ENCODE data around the gene MCOLN1. TPM values are rescaled to one million over a fixed set of nuclear protein-coding genes. Genes with fewer than 3 reads are reported as not detected.
A peak's percentile ranks its signal among the peaks of the same experiment; 100 is the strongest.

The MCOLN1 gene
- total RNA-seq, 1 experiment from 2014 or later, result 15.7 TPM

DNA sequence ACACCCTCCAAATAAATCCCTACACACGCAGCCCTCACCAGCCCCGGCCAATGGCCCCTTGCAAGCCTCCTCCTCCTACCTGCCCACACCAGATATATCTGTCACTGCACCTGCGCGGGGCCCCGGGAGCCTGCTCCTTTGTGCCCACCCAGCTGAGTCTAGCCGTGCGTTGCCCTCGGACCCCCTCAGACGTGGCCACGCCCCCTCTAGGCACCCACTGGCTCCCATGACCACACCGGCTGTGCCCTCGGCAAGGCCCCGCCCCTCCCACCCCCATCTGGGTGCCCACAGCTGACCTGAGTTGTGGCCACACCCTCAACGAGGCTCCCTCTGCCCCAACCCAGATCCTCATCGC, 6.8 kb downstream of the MCOLN1 start:
- Histone ChIP-seq H3K4ac (ENCODE audit: low read depth, low read length) (no peak overlapping the region), H2AFZ (ENCODE audit: low read length) (no peak overlapping the region), H3K27ac (ENCODE audit: insufficient read length, low read depth, low read length) (no peak overlapping the region), H3K4me1 (ENCODE audit: insufficient read depth, low read length) (peaks cover 2% of the 10 kb centered on the region; the same call in 1 of the 2 replicates), H3K56ac (ENCODE audit: insufficient read length, low read depth, low read length) (no peak overlapping the region), H3K9ac (ENCODE audit: extremely low read depth, insufficient read length, low read length) (no peak overlapping the region), H4K5ac (ENCODE audit: insufficient read length, low read depth, low read length) (no peak overlapping the region), H2BK5ac (ENCODE audit: insufficient read length, low read length) (no peak overlapping the region), H3K9me3 (ENCODE audit: control insufficient read depth, low read depth, low read length) (no peaks in the 10 kb centered on the region), H3K18ac (ENCODE audit: insufficient read length, low read depth, low read length) (no peak overlapping the region), H4K8ac (replicated peaks; ENCODE audit: insufficient read length, low read depth, low read length) (no peak overlapping the region), H3K4me2 (ENCODE audit: insufficient read depth, insufficient read length, low read length) (no peak overlapping the region), H3K79me2 (ENCODE audit: insufficient read depth, low read length) (no peaks in the 10 kb centered on the region), H2BK12ac (ENCODE audit: insufficient read length, low read depth, low read length) (no peak overlapping the region), H2BK120ac (ENCODE audit: low read depth, low read length, poor library complexity, severe bottlenecking) (no peak overlapping the region), H4K91ac (ENCODE audit: insufficient read length, low read depth, low read length) (no peak overlapping the region), H2BK15ac (ENCODE audit: low read depth, low read length) (no peak overlapping the region), H2AK5ac (ENCODE audit: insufficient read length, low read length) (no peak overlapping the region), H3K23ac (ENCODE audit: insufficient read length, low read depth, low read length) (no peak overlapping the region), H3K79me1 (ENCODE audit: insufficient read depth, low read depth, low read length, poor library complexity, severe bottlenecking) (no peaks in the 10 kb centered on the region), H3T11ph (ENCODE audit: low read length) (no peak overlapping the region), H3K27me3 (ENCODE audit: insufficient read depth, low read length) (no peaks in the 10 kb centered on the region), H3K23me2 (ENCODE audit: insufficient read length, low read depth, low read length, poor library complexity, severe bottlenecking) (peaks cover 5% of the 10 kb centered on the region), H3K14ac (ENCODE audit: insufficient read depth, low read length) (no peak overlapping the region), H4K20me1 (ENCODE audit: control insufficient read depth, insufficient read depth, insufficient read length) (no peaks in the 10 kb centered on the region), H2BK20ac (ENCODE audit: low read depth, low read length, poor library complexity, severe bottlenecking) (no peak overlapping the region)
- H3K27ac Mint-ChIP-seq, result 0 out of 7 replicates have a peak overlapping the region, but pooled peaks of 1 of the 3 experiments have one; percentile 5
- peaks cover 0 to 2% of the 10 kb centered on the region in 2 experiments; a peak in 1 of 4 replicates for H3K4me1 Mint-ChIP-seq
- no peak for DNase-seq
- peaks cover 4 to 26% (median 24%) of the 10 kb centered on the region in 3 experiments; a peak in 6 of 7 replicates for H3K36me3 Mint-ChIP-seq (ENCODE audit: insufficient read depth in 1 of 3, low read depth in 3 of 3)
- no peak overlapping the region for H3K4me3 Mint-ChIP-seq
- TF ChIP-seq, protein P1, sequence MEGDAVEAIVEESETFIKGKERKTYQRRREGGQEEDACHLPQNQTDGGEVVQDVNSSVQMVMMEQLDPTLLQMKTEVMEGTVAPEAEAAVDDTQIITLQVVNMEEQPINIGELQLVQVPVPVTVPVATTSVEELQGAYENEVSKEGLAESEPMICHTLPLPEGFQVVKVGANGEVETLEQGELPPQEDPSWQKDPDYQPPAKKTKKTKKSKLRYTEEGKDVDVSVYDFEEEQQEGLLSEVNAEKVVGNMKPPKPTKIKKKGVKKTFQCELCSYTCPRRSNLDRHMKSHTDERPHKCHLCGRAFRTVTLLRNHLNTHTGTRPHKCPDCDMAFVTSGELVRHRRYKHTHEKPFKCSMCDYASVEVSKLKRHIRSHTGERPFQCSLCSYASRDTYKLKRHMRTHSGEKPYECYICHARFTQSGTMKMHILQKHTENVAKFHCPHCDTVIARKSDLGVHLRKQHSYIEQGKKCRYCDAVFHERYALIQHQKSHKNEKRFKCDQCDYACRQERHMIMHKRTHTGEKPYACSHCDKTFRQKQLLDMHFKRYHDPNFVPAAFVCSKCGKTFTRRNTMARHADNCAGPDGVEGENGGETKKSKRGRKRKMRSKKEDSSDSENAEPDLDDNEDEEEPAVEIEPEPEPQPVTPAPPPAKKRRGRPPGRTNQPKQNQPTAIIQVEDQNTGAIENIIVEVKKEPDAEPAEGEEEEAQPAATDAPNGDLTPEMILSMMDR (conservative IDR thresholded peaks at IDR 0.05), result no peak
- H3K27me3 Mint-ChIP-seq (ENCODE audit: low read depth), result no peaks in the 10 kb centered on the region
- no peaks in the 10 kb centered on the region for H3K9me3 Mint-ChIP-seq
- no CpG with 5 or more reads among the region's 15 CpGs for WGBS (ENCODE audit: extremely low coverage, insufficient read length, low lambda C conversion rate)

Data from H9 (cell line).